Superior temporal gyrus (tissue), 1 donor: ENCODE data around the gene KIAA0513.
A peak's percentile ranks its signal among the peaks of the same experiment; 100 is the strongest.
"Not testable (repeated sequence)": the region's sequence is repeated elsewhere in the genome, so short reads cannot be mapped to it uniquely, and the experiment has no call there.

Source experiments
- DNase-seq: peaks from one replicate; pipeline ENCODE4 v3.0.0-alpha.2; 2016; ENCODE audit errors: extremely low spot score

The KIAA0513 gene

GRCh38 chr16:85048921-85049562 is 21.4 kb downstream of the KIAA0513 start:
- no peak for DNase-seq

- DNase-seq: no peak
These were observed 22.2 kb downstream of the KIAA0513 start for GRCh38 chr16:85049706-85050305.

DNA sequence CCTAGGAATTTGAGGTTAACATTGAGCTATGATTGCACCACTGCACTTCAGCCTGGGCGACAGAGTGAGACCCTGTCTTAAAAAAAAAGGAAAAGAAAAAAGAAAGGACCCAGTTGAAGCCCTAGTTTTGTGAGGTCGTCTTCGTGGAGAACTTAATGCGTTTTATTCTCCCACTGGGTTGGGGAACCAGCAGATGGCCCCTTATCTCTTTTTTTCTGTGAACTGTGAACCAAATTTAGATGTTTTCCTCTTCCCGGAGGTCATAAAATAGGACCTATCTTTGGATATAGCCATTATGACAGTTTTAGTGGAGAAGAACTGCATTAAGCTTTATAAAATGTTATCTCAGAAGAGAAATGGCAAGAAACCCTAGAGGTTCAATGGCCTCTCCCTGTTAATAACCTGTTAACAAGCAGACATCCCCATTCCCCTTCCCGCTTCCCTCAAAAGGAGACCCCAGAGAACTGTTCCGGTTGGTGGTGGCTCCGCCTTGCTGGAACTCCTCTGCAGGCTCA is 23.5 kb downstream of the KIAA0513 start:
- no peak for DNase-seq

DNA sequence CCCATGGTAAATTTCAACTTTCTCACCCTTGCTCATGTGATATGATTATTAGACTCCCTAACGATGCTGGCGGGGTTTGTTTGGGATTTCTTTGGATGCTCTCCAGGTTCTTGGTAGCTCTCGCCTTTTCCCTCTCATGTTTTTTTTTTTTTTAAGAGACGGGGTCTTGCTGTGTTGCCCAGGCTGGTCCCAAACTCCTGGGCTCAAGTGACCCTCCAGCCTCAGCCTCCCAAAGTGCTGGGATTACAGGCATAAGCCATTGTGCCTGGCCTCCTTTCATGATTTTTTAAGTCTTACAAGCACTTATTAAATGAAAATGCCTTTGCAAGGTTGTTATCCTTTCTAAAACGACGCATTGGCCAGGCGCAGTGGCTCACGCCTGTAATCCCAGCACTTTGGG is 24.1 kb downstream of the KIAA0513 start:
- no peak for DNase-seq

DNA sequence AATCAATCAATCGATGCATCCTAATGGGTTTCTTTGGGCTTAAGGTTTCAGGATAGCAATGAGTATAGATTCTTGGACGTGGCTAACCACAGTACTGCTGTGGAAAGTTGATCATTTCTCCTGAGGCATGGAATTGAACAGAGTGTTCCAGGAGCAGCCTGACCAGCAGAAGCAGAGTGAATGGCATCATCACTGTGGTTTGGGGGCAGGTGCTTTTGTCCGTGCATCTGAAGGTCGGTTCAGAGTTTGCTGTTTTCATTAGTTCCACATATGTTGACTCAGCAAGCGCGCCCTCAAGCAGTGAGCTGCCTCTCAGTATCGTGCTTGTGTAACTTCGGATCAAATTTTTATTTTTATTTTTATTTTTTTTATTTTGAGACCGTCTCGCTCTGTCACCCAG is 24.9 kb downstream of the KIAA0513 start:
- no peak for DNase-seq

- not testable (repeated sequence) for DNase-seq
These were observed 26.7 kb downstream of the KIAA0513 start for GRCh38 chr16:85054321-85054720.

- no peak for DNase-seq
These were observed 27.4 kb downstream of the KIAA0513 start for GRCh38 chr16:85054948-85055492.

DNA sequence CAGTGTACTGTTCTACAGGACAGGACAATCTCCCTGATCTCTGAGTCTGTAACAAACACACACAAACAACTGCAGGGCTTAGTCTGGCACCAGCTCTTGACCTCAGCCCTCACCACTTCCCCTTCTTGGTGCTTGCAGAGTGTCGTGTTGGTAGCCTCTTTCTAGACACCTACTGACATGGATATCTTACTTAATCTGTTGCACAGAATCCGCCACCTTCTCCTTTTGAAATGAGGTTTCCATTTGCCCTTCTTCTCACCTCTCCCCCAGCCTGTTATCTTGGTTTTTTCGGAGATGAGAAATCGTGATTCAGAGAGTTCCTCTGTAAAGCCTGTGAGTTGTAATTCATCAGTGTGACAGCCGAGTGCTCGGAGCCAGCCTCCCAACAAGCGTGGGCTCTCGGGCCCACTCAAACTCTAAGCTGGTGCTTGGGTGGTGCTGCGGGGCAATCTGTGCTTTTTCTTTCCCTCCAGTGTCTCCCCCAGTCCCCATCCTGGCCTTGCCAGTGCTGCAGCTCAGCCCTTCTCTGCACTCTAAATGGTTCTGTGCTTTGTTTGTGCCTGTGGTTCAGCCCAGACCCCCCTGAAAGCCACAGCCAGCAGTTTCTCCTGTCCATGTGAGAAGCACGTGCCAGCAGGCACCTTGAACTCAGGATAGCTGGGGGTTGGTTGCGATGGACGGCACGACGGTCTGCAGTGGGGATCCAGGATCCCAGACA is 28.1 kb downstream of the KIAA0513 start:
- peak; percentile 61 for DNase-seq

DNA sequence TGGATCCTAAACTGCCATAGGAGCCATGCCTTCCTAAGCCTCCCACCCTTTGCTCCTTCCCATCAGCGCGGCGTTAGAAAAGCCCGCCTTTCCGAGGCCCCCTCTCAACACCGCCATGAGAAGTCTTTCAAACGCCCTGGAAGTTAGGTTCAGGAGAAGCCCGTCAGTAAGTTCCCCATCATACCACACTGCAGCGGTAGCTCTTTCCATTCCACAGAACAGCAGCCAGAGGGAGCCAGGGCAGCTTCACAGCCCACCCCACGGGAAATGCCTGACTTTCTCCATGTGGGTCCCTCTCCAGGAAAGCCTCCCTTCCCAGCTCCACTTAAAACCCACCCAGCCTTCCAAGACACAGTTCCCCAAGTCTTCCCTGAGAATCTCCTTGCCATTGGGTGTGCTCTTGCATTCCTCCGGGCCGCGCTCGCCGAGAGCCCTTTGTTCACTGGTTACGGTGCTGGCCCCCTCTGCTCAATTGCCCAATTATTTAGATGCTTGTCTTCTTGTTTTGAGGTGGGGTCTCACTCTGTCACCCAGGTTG is 28.7 kb downstream of the KIAA0513 start:
- no peak for DNase-seq

DNA sequence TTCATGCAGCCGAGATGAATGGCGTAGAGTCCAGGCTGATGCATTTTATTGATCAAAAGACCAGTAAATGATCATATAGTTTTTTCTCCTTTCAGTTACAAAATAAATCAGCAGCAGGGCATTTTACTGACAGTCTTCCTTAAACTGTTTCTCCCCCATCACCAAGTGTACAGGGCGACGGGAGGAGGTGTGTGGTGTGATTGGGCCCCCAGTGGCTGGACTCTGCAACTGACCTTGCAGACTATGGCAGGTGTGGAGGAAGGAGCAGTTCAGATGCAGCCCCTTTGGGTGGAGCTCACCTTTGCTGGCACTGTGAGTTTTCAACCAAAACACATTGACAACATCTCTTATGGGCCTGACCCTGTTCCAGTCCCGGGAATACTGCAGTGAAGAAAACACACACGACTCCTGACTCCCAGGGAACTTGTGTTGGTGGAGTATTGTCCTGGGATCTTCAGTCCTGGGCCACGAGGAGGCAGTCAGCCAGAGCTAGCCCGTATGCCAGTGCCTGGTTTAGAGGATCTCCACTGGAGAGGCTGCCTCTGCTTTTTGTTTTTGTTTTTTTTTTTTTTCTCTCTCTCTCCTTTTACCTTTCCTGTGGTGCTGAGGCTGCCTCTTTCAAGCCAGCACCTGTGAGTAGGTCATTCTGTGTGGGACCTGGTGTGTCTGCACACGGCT is 29.8 kb downstream of the KIAA0513 start:
- no peak for DNase-seq

DNA sequence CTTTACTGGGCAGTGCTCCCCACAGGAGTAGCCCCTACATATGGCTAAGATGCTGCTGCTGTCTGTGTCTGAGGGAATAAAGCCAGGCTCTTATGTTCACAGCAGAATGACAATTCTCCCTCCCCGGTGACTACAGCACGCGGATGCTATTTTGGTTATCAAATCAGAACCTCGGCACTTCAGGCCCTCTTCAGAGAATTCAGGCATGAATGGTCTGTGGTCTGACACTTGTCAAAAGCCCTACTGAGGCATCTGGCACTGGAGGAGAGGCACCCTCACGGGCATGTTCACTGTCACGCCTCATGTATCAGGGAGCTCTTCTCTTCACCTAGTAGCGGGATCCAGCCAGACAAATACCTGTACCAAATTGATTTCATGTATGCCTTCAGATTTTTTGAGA is 30.4 kb downstream of the KIAA0513 start:
- DNase-seq: no peak

DNA sequence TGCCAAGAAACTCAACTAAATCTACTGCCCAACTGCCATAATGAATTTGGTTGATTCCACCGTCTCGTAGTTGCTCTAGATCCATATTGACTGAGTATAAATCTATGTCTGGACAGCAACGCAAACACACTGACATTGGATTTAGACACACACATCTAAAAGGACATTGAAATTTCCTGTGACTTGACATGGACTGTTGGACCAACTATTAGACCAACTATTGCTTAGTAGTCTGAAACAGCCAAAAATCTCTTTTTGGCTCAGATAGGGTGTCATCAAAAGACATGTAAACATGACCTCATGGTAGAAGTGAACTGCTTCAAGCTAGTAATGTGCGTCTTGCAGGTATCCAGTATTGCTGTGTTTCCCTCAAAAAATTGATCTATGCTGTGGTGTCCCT is 31.3 kb downstream of the KIAA0513 start:
- DNase-seq: no peak

- DNase-seq: no peak
These were observed 34.0 kb downstream of the KIAA0513 start for GRCh38 chr16:85061566-85061965.

GRCh38 chr16:85062323-85062722 is 34.7 kb downstream of the KIAA0513 start:
- no peak for DNase-seq

- no peak for DNase-seq
These were observed 35.2 kb downstream of the KIAA0513 start for GRCh38 chr16:85062845-85063244.

GRCh38 chr16:85064186-85064585 is 36.6 kb downstream of the KIAA0513 start:
- no peak for DNase-seq

DNA sequence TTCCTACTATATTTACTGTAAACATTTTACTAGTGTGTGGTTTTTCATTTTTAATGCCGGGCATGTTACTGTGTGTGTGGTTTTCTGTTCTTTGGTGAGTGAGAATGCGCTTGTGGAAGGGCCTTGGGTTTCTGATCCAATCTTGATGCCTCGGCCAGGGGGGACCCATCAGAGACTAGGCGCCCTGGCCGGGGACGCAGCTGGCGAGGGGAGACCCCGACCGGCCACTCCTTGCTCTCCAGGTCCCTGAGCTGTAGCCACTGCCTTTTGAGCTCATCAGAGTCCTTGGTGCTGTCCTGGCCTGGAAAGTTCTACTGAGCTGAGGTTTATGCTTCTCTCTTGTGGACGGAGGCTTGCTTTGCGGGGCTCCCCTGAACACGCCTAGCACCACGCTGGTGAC is 37.5 kb downstream of the KIAA0513 start:
- DNase-seq: no peak

GRCh38 chr16:85066346-85066885 is 38.8 kb downstream of the KIAA0513 start:
- DNase-seq: no peak

- no peak for DNase-seq
These were observed 39.4 kb downstream of the KIAA0513 start for GRCh38 chr16:85067024-85067423.

DNA sequence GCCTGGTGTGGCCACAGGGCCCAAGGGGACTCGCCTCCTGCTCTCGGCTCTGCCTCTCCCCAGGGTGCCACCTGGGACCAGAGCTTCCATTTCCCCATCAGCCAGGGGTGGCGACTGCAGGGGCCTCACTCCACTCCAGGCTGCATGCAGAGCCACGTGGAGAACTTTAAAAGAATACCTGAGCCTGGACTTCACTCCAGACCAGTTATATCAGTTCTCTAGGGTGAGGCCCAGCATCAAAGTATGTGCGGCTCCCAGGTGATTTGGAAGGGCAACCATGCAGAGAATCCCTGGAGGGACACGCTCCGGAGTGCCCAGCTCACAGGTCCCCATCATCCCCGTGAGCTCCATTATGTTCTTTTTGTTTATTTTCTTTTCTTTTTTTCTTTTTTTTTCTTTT is 39.8 kb downstream of the KIAA0513 start:
- no peak for DNase-seq

- no peak for DNase-seq
These were observed 41.2 kb downstream of the KIAA0513 start for GRCh38 chr16:85068746-85069145.

DNA sequence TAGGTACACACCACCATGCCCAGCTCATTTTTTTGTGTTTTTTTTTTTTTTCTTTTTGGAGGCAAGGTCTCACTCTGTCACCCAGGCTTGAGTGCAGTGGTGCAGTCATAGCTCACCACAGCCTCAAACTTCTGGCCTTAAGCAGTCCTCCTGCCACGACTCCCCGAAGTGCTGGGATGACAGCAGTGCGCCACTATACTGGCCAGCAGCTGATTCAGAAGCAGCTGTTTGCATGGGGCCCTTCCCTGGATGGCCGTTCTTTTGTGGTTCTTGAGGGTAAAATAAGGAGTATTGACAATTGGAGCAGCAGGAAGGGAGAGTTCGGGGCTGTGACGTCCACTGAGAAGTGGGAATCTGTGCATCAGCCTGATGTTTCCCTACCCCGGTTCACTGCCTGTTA is 41.6 kb downstream of the KIAA0513 start:
- DNase-seq: no peak
